SK-N-MC (cell line): ENCODE measurements around the gene DTNBP1.

Experiments used
- EZH2 ChIP-seq: fragments of 200-600 bp; sonication (generic); IDR thresholded peaks from one replicate; pipeline ENCODE4 v1.6.1; 2017; ENCODE audit warnings: antibody characterized with exemption
- POLR2AphosphoS5 ChIP-seq: IDR thresholded peaks from 2 replicates; pipeline ENCODE4 v1.6.1; 2012; ENCODE audit warnings: mild to moderate bottlenecking, low read depth, low read length, borderline replicate concordance

DNA sequence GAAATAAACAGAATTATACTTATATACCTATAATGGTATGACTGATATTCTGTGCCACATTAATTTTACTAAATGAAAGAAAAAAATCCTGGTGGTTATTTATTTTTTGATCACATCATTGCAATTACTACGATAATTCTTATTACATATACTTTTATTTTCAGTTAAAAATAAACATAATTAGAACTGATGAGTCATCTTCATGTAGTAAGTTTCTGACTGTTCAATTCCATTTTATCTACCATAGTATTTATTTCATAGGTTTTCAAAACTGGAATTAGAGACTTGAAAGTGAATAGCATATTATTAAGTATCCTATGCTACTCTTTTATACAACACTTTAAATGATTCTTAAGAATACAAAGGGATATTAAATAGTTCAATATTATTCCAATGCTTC is 80.3 kb downstream of the DTNBP1 start:
- TF ChIP-seq EZH2 (no peak), POLR2AphosphoS5 (no peak)
